ENCODE measurements around the gene XCL1. TPM values are rescaled to one million over a fixed set of nuclear protein-coding genes. Genes with fewer than 3 reads are reported as not detected.

Gene XCL1
- total and polyA plus RNA-seq, 10 of the 15 experiments (the other 5 are each of a cell fraction or from before 2014, with no cell fraction given), result 0.68 to 1,222 (median 12.2) TPM

DNA sequence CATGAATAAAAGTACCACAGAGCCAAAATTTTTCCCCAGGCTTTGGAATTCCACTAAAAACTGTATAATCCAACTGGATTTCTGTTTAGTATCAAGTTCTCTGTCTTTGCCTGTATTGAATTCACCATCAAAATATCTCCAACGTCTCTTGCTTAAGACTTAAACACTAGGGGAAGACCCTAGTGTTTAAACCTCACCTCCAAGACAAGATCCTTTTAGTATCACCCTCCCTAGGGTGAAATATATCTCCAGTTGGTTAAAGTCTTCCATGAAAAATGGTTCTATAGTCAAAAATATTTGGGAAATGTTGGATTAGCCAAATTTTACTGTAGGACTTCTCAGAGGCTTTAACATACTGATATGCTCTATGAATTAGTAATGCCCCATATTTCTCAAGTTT is 8.1 kb upstream of the XCL1 start:
- H3K79me2 ChIP-seq (ENCODE audit: control insufficient read depth, insufficient read depth, low read length), result no peaks in the 10 kb centered on the region
- peaks cover 0 to 2% of the 10 kb centered on the region in 2 experiments; a peak in 1 of 4 replicates for H3K27me3 ChIP-seq (replicated peaks in 1 of 2; ENCODE audit: control insufficient read depth in 2 of 2, insufficient read depth in 2 of 2, low read length in 1 of 2)
- no peak overlapping the region for H3K27ac ChIP-seq (ENCODE audit: control insufficient read depth, insufficient read depth)
- TF ChIP-seq SPI1 (IDR thresholded peaks at IDR 0.05; ENCODE audit: borderline replicate concordance, insufficient read depth, low read depth, low read length), result no peak
- H3K4me3 ChIP-seq, result no peak overlapping the region
- H4K20me1 ChIP-seq (ENCODE audit: control insufficient read depth, insufficient read depth), result no peaks in the 10 kb centered on the region
- no peak for DNase-seq (ENCODE audit: low read depth, low spot score)
- CTCF ChIA-PET, result interaction anchor here (0.5 to 1.5 kb wide), 8 partner anchors 9 to 226 kb away, joined by 3 to 9 read pairs (median 3); no protein-coding TSS in a partner anchor
- no peak for FAIRE-seq
- H2AFZ ChIP-seq (ENCODE audit: control insufficient read depth, low read depth, low read length), result no peak overlapping the region
- intact Hi-C loops (cut with micrococcal nuclease; ENCODE audit: unreplicated experiment) (no loop called here), in situ Hi-C loops (cut with MboI) (loop anchor here (5.0 kb wide), 1 partner anchor 126 kb away; no protein-coding TSS in a partner anchor)
- 0% methylated on average over 1 of the region's 1 CpG for WGBS (ENCODE audit: insufficient coverage, insufficient replicate concordance, low lambda C conversion rate, missing lambda C conversion rate)
- ATAC-seq, result no peak
- BruUV-seq (replicated peaks), result no TSS peak
- H3K36me3 ChIP-seq (ENCODE audit: control insufficient read depth in 2 of 2, insufficient read depth in 2 of 2, low read length in 1 of 2), result no peaks in the 10 kb centered on the region
- POLR2A ChIA-PET, result interaction anchor here (0.8 to 1.0 kb wide), 2 partner anchors 14 to 121 kb away, joined by 3 read pairs; no protein-coding TSS in a partner anchor
- RAD21 ChIA-PET (ENCODE audit: unreplicated experiment), result interaction anchor here (1.0 to 3.1 kb wide), 6 partner anchors 8 to 226 kb away, joined by 4 to 15 read pairs (median 5); no protein-coding TSS in a partner anchor
- SMC1A ChIA-PET (ENCODE audit: uncharacterized antibody, unreplicated experiment), result interaction anchor here (0.6 to 1.5 kb wide), 10 partner anchors 9 to 378 kb away, joined by 3 to 11 read pairs (median 5); no protein-coding TSS in a partner anchor
- H3K9me3 ChIP-seq (replicated peaks; ENCODE audit: control insufficient read depth, insufficient read depth, low read length), result no peaks in the 10 kb centered on the region
- H3K4me2 ChIP-seq (ENCODE audit: control insufficient read depth, insufficient read depth), result no peak overlapping the region
- no peaks in the 10 kb centered on the region for H3K4me1 ChIP-seq (ENCODE audit: control insufficient read depth, insufficient read depth, low read length)
- no peak overlapping the region for H3K9ac ChIP-seq (ENCODE audit: control insufficient read depth, insufficient read depth, low read length)

DNA sequence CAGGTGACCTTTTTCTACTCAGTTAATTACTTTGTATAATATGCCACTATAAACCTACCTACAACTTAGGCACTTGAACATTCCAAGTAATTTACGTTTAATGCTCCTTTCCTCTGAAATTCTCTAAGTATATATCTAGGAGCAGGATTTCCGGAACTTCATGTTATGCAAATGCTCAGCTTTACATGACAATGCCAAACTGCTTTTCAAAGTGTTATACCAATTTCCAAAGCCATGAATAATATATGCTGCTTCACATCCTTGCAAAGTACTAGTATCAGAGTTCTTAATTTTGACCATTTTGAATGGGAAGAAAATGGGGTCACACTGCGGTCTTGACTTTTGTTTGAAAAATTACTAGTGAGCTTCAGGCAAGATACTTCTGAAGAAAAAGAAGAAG is 5.8 kb upstream of the XCL1 start:
- no peak for FAIRE-seq
- Histone ChIP-seq H3K4me3 (no peak overlapping the region), H2AFZ (ENCODE audit: control insufficient read depth, low read depth, low read length) (no peak overlapping the region), H3K4me2 (ENCODE audit: control insufficient read depth, insufficient read depth) (no peak overlapping the region), H3K27ac (ENCODE audit: control insufficient read depth, insufficient read depth) (no peak overlapping the region), H4K20me1 (ENCODE audit: control insufficient read depth, insufficient read depth) (no peaks in the 10 kb centered on the region), H3K9me3 (replicated peaks; ENCODE audit: control insufficient read depth, insufficient read depth, low read length) (no peaks in the 10 kb centered on the region), H3K79me2 (ENCODE audit: control insufficient read depth, insufficient read depth, low read length) (no peaks in the 10 kb centered on the region), H3K36me3 (ENCODE audit: control insufficient read depth in 2 of 2, insufficient read depth in 2 of 2, low read length in 1 of 2) (no peaks in the 10 kb centered on the region), H3K9ac (ENCODE audit: control insufficient read depth, insufficient read depth, low read length) (no peak overlapping the region), H3K27me3 (replicated peaks in 1 of 2; ENCODE audit: control insufficient read depth in 2 of 2, insufficient read depth in 2 of 2, low read length in 1 of 2) (peaks cover 0 to 2% of the 10 kb centered on the region in 2 experiments; a peak in 1 of 4 replicates), H3K4me1 (ENCODE audit: control insufficient read depth, insufficient read depth, low read length) (no peaks in the 10 kb centered on the region)
- no peak for ATAC-seq
- in situ Hi-C loops (cut with MboI) (no loop called here), intact Hi-C loops (cut with micrococcal nuclease; ENCODE audit: unreplicated experiment) (no loop called here)
- RAD21 ChIA-PET (ENCODE audit: unreplicated experiment), result interaction anchor here (2.8 to 3.1 kb wide), 2 partner anchors 10 to 16 kb away, joined by 12 to 15 read pairs; no protein-coding TSS in a partner anchor
- WGBS (ENCODE audit: insufficient coverage, insufficient replicate concordance, low lambda C conversion rate, missing lambda C conversion rate), result 46% methylated on average over 3 of the region's 3 CpGs
- CTCF ChIA-PET, result no interaction called here
- TF ChIP-seq SRF (IDR thresholded peaks at IDR 0.05; ENCODE audit: low read depth in 2 of 2, low read length in 2 of 2), result no peak
- TF ChIP-seq, protein P1, sequence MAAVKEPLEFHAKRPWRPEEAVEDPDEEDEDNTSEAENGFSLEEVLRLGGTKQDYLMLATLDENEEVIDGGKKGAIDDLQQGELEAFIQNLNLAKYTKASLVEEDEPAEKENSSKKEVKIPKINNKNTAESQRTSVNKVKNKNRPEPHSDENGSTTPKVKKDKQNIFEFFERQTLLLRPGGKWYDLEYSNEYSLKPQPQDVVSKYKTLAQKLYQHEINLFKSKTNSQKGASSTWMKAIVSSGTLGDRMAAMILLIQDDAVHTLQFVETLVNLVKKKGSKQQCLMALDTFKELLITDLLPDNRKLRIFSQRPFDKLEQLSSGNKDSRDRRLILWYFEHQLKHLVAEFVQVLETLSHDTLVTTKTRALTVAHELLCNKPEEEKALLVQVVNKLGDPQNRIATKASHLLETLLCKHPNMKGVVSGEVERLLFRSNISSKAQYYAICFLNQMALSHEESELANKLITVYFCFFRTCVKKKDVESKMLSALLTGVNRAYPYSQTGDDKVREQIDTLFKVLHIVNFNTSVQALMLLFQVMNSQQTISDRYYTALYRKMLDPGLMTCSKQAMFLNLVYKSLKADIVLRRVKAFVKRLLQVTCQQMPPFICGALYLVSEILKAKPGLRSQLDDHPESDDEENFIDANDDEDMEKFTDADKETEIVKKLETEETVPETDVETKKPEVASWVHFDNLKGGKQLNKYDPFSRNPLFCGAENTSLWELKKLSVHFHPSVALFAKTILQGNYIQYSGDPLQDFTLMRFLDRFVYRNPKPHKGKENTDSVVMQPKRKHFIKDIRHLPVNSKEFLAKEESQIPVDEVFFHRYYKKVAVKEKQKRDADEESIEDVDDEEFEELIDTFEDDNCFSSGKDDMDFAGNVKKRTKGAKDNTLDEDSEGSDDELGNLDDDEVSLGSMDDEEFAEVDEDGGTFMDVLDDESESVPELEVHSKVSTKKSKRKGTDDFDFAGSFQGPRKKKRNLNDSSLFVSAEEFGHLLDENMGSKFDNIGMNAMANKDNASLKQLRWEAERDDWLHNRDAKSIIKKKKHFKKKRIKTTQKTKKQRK (IDR thresholded peaks at IDR 0.05; ENCODE audit: low read depth, low read length), result no peak
- SMC1A ChIA-PET (ENCODE audit: uncharacterized antibody, unreplicated experiment), result interaction anchor here (0.7 to 1.7 kb wide), 7 partner anchors 11 to 64 kb away, joined by 3 to 7 read pairs (median 3); no protein-coding TSS in a partner anchor
- no TSS peak for BruUV-seq (replicated peaks)
- POLR2A ChIA-PET, result interaction anchor here (1.0 to 1.6 kb wide), 2 partner anchors 12 to 15 kb away, joined by 3 read pairs; no protein-coding TSS in a partner anchor
- DNase-seq (ENCODE audit: low read depth, low spot score), result no peak
